Subcutaneous adipose tissue (tissue), 4 donors: ENCODE results near the gene CRISPLD2. TPM values are rescaled to one million over a fixed set of nuclear protein-coding genes. Genes with fewer than 3 reads are reported as not detected.

ENCODE experiments used
- total RNA-seq, 4 donors: library from RNA; depleted of rRNA; stranded (reverse); fragments of >200 nt; gene quantifications; one replicate each; pipeline ENCODE4 v1.1.0, GENCODE V29; 2016
- TF ChIP-seq, protein P1 (sequence below): fragments of 450-650 bp; IDR thresholded peaks from one replicate; pipeline ENCODE4 v1.5.1; 2016; ENCODE audit warnings: low read depth, mild to moderate bottlenecking, control low read depth, antibody characterized with exemption, moderate library complexity

The CRISPLD2 gene
- total RNA-seq, 4 donors from 2014 or later, result 66.0 to 160 (median 116) TPM

DNA sequence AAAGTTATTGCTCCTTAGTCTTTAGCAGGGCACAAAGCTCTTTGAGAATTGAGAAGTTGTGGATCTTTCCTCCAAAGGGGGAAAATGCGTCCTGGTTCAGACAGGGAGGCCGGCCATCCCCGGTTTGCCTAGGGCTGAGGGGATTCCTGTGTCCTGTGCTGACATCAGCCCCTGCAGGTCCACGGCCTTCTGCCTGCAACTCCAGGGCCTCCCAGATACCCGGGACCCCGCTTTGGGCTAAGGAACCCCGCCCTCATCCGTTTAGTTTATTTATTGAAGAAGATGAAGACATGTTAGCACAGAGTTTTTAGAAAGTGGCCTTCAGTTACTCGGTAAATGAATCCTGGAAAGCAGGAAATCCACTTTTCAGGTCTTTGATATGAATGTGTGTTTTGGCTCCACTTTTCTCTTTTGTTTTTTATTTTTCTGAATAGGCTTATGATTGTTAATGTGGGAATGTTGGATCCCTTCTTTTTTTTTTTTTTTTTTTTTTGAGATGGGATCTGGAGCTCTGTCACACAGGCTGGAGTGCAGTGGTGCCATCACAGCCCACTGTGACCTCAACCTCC lies 65.6 kb downstream of the CRISPLD2 start:
- TF ChIP-seq, protein P1, sequence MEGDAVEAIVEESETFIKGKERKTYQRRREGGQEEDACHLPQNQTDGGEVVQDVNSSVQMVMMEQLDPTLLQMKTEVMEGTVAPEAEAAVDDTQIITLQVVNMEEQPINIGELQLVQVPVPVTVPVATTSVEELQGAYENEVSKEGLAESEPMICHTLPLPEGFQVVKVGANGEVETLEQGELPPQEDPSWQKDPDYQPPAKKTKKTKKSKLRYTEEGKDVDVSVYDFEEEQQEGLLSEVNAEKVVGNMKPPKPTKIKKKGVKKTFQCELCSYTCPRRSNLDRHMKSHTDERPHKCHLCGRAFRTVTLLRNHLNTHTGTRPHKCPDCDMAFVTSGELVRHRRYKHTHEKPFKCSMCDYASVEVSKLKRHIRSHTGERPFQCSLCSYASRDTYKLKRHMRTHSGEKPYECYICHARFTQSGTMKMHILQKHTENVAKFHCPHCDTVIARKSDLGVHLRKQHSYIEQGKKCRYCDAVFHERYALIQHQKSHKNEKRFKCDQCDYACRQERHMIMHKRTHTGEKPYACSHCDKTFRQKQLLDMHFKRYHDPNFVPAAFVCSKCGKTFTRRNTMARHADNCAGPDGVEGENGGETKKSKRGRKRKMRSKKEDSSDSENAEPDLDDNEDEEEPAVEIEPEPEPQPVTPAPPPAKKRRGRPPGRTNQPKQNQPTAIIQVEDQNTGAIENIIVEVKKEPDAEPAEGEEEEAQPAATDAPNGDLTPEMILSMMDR, result no peak

DNA sequence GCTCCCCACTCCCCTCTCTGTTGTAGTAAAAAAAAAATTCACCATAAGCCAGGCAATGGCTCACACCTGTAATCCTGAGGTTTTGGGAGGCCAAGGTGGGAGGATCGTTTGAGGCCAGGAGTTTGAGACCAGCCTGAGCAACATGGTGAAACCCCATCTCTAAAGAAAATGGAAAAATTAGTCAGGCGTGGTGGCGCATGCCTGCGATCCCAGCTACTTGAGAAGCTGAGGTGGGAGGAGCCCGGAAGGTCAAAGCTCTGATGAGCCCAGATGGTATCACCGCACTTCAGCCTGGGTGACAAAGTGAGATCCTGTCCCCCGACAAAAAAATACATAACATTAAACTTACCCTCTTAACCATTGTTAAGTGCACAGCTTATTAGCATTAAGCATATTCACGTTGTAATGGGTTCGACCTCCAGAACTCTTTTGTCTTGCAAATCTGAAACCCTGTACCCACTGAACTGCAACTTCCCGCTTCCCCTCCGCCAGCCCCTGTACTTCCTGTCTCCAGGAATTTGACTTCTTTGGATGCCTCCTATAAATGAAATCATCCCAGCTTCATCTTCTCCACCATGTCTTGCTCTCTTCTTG lies 66.8 kb downstream of the CRISPLD2 start:
- TF ChIP-seq, protein P1, result no peak

DNA sequence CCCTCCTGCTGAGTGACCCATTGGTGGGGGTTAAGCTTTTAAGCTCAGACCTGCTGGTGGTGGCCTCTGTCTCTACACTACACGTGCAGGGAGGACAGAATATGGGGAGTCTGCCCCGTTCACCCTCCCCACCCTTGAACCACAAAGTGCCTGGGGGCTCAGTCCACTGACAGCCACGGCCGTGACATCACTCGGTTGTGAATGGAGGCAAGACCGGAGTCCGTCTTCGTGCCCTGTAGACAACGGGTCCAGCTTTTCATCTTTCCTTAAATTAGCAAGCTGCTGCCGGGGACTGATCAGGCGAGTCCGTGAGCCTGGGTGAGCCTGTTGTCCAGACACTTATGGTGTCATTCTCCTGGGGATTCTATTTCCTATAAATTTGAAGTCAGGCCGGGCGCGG lies 67.4 kb downstream of the CRISPLD2 start:
- TF ChIP-seq, protein P1, result no peak

DNA sequence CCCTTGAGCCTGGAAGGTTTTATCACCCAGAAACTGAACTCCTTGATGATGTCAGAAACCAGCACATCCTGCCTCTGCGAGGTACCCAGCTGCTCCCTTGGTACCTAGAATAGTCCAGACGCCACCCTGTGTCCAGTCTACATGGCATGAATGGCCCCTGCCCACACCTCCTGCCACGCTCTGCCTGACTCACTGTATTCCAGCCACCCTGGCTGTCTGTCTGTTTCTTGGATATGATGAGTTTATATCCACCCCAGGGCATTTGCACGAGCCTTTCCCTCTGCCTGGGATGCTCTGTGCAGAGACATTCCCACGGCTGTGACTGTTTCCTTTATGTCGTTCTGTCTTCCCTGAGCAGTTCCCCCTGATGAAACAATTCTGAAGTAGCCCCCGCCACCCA lies 68.7 kb downstream of the CRISPLD2 start:
- TF ChIP-seq, protein P1, result no peak

DNA sequence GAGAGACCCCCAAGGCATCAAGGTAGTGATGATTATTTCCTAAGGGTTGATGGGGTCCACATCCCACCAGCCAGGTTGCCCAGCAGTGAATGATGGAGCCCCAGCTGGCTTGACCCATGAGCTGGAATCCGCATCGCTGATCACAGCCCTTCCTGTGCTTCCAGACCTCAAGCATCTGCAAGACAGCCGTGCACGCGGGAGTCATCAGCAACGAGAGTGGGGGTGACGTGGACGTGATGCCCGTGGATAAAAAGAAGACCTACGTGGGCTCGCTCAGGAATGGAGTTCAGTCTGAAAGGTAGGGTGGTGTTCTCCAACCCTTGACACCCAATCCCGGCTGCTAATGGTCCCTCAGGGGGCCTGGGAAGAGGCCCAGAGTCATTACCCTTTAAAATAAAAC lies 69.3 kb downstream of the CRISPLD2 start:
- TF ChIP-seq, protein P1, result no peak

DNA sequence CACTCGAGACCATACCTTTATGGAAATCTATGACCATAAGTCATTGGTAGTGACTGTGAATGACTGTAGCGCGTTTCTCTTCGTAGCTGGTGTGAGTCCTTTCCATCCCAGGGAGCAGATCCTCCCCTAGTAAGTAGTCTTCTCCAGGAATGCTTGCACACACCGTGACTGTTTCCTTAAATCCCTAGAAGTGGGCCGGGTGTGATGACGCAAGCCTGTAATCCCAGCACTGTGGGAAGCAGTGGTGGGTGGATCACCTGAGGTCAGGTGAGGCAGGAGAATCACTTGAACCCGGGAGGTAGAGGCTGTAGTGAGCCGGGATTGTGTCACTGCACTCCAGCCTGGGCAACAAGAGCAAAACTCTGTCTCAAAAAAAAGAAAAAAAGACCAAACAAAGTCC lies 70.6 kb downstream of the CRISPLD2 start:
- TF ChIP-seq, protein P1, result no peak

DNA sequence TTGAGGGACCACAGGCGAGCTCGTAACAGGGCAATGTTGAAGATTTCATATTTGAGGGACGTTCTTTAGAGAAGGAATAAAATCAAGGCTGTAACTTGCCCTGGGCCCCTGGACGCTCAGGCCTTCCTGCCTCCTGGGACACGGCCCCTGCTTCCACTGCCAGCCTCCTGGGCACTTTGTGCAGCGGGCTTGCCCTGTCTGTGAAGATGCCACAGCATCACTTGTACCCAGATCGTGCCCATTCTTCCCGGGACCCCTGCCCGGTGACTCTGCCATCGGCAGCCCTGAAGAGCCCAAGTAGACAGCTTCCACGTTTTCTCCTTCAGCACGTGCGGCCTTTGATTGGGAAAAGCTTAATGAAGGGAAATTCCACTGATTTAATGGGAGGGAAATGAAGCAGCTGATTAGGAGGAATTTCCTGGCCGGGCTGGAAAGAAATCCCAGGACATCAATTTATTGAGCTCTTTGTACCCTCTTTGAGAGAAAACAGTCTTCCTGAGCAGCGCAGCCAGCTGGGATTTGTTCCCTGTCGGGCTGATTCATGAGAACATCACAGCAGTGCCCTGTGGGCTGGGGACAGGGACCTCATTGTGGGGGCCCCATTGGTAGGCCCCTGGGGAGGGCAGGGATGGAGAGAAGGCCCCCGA lies 71.5 kb downstream of the CRISPLD2 start:
- TF ChIP-seq, protein P1, result no peak
